ENCODE measurements around the gene AKAP13. TPM values are rescaled to one million over a fixed set of nuclear protein-coding genes. Genes with fewer than 3 reads are reported as not detected.

The AKAP13 gene
- total and polyA plus RNA-seq, 2 of the 13 experiments (the other 11 are each of a cell fraction or from before 2014, with no cell fraction given) = 6.7 to 27.1 TPM

DNA sequence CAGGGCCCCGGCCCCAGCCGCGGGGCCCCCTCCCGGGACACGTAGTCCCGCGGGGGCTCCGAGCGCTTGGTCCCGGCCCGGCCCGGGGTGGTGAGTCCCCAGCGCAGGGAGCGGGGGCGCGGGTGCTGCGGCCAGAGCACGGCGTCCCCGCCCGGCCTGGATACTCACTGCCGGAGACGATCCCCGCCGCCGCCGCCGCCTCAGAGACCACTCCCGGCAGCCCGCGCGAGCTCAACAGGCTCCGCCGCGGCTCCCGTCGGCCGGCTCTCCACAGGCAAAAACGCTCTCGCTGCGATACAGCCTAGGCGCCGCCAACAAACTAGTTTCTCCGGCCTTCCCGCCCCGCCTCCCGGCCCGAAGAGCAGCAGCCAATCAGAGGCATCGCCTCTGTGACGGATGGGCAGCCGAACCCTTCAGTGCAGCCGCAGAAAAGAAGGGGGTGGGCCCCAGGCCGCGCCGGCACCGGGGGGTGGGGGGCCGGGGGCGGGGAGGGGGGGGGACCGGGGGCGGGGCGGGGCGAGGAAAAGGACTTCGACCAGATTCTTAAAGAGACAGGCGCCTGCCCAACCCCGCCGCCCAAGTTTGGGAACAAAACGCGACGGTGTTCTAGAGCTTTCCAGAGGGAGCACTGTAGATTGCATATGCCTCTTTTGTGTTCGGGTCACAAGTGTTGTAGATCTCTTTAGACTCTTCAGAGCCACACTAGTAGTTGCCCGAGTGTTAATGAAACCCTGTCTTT is 414.4 kb downstream of the AKAP13 start, which contains the start of gene KLHL25 (continued):
- TF ChIP-seq, protein P1, sequence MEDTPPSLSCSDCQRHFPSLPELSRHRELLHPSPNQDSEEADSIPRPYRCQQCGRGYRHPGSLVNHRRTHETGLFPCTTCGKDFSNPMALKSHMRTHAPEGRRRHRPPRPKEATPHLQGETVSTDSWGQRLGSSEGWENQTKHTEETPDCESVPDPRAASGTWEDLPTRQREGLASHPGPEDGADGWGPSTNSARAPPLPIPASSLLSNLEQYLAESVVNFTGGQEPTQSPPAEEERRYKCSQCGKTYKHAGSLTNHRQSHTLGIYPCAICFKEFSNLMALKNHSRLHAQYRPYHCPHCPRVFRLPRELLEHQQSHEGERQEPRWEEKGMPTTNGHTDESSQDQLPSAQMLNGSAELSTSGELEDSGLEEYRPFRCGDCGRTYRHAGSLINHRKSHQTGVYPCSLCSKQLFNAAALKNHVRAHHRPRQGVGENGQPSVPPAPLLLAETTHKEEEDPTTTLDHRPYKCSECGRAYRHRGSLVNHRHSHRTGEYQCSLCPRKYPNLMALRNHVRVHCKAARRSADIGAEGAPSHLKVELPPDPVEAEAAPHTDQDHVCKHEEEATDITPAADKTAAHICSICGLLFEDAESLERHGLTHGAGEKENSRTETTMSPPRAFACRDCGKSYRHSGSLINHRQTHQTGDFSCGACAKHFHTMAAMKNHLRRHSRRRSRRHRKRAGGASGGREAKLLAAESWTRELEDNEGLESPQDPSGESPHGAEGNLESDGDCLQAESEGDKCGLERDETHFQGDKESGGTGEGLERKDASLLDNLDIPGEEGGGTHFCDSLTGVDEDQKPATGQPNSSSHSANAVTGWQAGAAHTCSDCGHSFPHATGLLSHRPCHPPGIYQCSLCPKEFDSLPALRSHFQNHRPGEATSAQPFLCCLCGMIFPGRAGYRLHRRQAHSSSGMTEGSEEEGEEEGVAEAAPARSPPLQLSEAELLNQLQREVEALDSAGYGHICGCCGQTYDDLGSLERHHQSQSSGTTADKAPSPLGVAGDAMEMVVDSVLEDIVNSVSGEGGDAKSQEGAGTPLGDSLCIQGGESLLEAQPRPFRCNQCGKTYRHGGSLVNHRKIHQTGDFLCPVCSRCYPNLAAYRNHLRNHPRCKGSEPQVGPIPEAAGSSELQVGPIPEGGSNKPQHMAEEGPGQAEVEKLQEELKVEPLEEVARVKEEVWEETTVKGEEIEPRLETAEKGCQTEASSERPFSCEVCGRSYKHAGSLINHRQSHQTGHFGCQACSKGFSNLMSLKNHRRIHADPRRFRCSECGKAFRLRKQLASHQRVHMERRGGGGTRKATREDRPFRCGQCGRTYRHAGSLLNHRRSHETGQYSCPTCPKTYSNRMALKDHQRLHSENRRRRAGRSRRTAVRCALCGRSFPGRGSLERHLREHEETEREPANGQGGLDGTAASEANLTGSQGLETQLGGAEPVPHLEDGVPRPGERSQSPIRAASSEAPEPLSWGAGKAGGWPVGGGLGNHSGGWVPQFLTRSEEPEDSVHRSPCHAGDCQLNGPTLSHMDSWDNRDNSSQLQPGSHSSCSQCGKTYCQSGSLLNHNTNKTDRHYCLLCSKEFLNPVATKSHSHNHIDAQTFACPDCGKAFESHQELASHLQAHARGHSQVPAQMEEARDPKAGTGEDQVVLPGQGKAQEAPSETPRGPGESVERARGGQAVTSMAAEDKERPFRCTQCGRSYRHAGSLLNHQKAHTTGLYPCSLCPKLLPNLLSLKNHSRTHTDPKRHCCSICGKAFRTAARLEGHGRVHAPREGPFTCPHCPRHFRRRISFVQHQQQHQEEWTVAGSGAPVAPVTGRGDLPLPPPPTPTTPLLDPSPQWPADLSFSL (CRISPR knock-in tag; IDR thresholded peaks at IDR 0.05) = no peak
- TF ChIP-seq ZBTB1 (CRISPR knock-in tag; IDR thresholded peaks at IDR 0.05; ENCODE audit: borderline replicate concordance) = no peak
- TF ChIP-seq, protein P2, sequence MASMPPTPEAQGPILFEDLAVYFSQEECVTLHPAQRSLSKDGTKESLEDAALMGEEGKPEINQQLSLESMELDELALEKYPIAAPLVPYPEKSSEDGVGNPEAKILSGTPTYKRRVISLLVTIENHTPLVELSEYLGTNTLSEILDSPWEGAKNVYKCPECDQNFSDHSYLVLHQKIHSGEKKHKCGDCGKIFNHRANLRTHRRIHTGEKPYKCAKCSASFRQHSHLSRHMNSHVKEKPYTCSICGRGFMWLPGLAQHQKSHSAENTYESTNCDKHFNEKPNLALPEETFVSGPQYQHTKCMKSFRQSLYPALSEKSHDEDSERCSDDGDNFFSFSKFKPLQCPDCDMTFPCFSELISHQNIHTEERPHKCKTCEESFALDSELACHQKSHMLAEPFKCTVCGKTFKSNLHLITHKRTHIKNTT (CRISPR knock-in tag; IDR thresholded peaks at IDR 0.05) = no peak
- TF ChIP-seq, protein P3, sequence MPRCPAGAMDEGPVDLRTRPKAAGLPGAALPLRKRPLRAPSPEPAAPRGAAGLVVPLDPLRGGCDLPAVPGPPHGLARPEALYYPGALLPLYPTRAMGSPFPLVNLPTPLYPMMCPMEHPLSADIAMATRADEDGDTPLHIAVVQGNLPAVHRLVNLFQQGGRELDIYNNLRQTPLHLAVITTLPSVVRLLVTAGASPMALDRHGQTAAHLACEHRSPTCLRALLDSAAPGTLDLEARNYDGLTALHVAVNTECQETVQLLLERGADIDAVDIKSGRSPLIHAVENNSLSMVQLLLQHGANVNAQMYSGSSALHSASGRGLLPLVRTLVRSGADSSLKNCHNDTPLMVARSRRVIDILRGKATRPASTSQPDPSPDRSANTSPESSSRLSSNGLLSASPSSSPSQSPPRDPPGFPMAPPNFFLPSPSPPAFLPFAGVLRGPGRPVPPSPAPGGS (CRISPR knock-in tag; IDR thresholded peaks at IDR 0.05) = no peak
- no peak for TF ChIP-seq FOXM1 (CRISPR knock-in tag; IDR thresholded peaks at IDR 0.05)
- TF ChIP-seq, protein P4, sequence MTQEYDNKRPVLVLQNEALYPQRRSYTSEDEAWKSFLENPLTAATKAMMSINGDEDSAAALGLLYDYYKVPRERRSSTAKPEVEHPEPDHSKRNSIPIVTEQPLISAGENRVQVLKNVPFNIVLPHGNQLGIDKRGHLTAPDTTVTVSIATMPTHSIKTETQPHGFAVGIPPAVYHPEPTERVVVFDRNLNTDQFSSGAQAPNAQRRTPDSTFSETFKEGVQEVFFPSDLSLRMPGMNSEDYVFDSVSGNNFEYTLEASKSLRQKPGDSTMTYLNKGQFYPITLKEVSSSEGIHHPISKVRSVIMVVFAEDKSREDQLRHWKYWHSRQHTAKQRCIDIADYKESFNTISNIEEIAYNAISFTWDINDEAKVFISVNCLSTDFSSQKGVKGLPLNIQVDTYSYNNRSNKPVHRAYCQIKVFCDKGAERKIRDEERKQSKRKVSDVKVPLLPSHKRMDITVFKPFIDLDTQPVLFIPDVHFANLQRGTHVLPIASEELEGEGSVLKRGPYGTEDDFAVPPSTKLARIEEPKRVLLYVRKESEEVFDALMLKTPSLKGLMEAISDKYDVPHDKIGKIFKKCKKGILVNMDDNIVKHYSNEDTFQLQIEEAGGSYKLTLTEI (CRISPR knock-in tag; conservative IDR thresholded peaks at IDR 0.05) = no peak
- no peak for TF ChIP-seq HNF4A (CRISPR knock-in tag; IDR thresholded peaks at IDR 0.05)
- TF ChIP-seq ARID2 (CRISPR knock-in tag; IDR thresholded peaks at IDR 0.05; ENCODE audit: borderline replicate concordance) = no peak
- TF ChIP-seq HNRNPK (IDR thresholded peaks at IDR 0.05; ENCODE audit: low read depth, low read length, poor library complexity, severe bottlenecking) = no peak
- no peak for TF ChIP-seq ZNF205 (CRISPR knock-in tag; IDR thresholded peaks at IDR 0.05)
- TF ChIP-seq RFXAP (CRISPR knock-in tag; IDR thresholded peaks at IDR 0.05; ENCODE audit: borderline replicate concordance) = no peak
- no peak for TF ChIP-seq ZNF556 (CRISPR knock-in tag; IDR thresholded peaks at IDR 0.05; ENCODE audit: borderline replicate concordance)
- TF ChIP-seq, protein P5, sequence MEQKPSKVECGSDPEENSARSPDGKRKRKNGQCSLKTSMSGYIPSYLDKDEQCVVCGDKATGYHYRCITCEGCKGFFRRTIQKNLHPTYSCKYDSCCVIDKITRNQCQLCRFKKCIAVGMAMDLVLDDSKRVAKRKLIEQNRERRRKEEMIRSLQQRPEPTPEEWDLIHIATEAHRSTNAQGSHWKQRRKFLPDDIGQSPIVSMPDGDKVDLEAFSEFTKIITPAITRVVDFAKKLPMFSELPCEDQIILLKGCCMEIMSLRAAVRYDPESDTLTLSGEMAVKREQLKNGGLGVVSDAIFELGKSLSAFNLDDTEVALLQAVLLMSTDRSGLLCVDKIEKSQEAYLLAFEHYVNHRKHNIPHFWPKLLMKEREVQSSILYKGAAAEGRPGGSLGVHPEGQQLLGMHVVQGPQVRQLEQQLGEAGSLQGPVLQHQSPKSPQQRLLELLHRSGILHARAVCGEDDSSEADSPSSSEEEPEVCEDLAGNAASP (CRISPR knock-in tag; IDR thresholded peaks at IDR 0.05; ENCODE audit: borderline replicate concordance) = no peak
- no peak for TF ChIP-seq MAF1 (CRISPR knock-in tag; IDR thresholded peaks at IDR 0.05; ENCODE audit: borderline replicate concordance)
- no peak for TF ChIP-seq ZNF790 (CRISPR knock-in tag; IDR thresholded peaks at IDR 0.05; ENCODE audit: borderline replicate concordance)
- 0 out of 2 replicates have a peak, but pooled peaks have one; percentile 8 for TF ChIP-seq SOX5 (CRISPR knock-in tag; IDR thresholded peaks at IDR 0.05; ENCODE audit: borderline replicate concordance)
